Kidney (tissue), 14 donors: ENCODE measurements around the gene CDK13. TPM values are rescaled to one million over a fixed set of nuclear protein-coding genes. Genes with fewer than 3 reads are reported as not detected.
"Not testable (repeated sequence)": the region's sequence is repeated elsewhere in the genome, so short reads cannot be mapped to it uniquely, and the experiment has no call there.

ENCODE experiments used
- DNase-seq, 5 donors: peaks; one replicate each; pipeline ENCODE4 v3.0.0-alpha.2; 2013 to 2020
- FAIRE-seq: peaks from 2 replicates; lab custom pipeline; 2012; peaks lifted over from hg19 to GRCh38; lab: Jason Lieb, UNC
- H3K27ac ChIP-seq, 2 donors: one replicate each; pipeline ENCODE4 v1.7.0; 2013; ENCODE audit warnings: low read depth in 2 of 2, low read length in 2 of 2, inconsistent platforms in 1 of 2
- H3K27me3 ChIP-seq: one replicate; pipeline ENCODE4 v1.7.1; 2013; ENCODE audit warnings: low read length, inconsistent platforms; ENCODE audit not compliant: control insufficient read depth, insufficient read depth
- H3K36me3 ChIP-seq, 3 donors: one replicate each; pipeline versions ENCODE4 v1.7.0 to v1.7.1; 2013; ENCODE audit warnings: low read length in 3 of 3, control low read depth in 1 of 3, inconsistent platforms in 1 of 3; ENCODE audit not compliant: insufficient read depth in 3 of 3, control insufficient read depth in 2 of 3
- H3K4me1 ChIP-seq, 3 donors: one replicate each; pipeline versions ENCODE4 v1.7.0 to v1.7.1; 2013; ENCODE audit warnings: low read length in 3 of 3, inconsistent platforms in 1 of 3, low read depth in 1 of 3; ENCODE audit not compliant: control insufficient read depth in 2 of 3, insufficient read depth in 2 of 3
- H3K4me3 ChIP-seq, 3 donors: one replicate each; pipeline versions ENCODE4 v1.7.0 to v1.8.1; 2013; ENCODE audit warnings: low read length in 3 of 3, control low read depth in 1 of 3, inconsistent platforms in 1 of 3
- H3K9ac ChIP-seq, 3 donors: one replicate each; pipeline versions ENCODE4 v1.7.0 to v1.7.1; 2013; ENCODE audit warnings: low read length in 3 of 3, control low read depth in 1 of 3, inconsistent platforms in 1 of 3
- H3K9me3 ChIP-seq, 3 donors: one replicate each; pipeline versions ENCODE4 v1.7.0 to v1.7.1; 2013; ENCODE audit warnings: low read length in 3 of 3, control low read depth in 1 of 3, inconsistent platforms in 1 of 3; ENCODE audit not compliant: control insufficient read depth in 2 of 3, insufficient read depth in 1 of 3
- CTCF ChIP-seq: IDR thresholded peaks from 3 replicates; pipeline ENCODE4 v1.5.1; 2012; ENCODE audit warnings: mild to moderate bottlenecking, moderate library complexity, borderline replicate concordance; ENCODE audit not compliant: insufficient read depth; ENCODE audit errors: extremely low read depth
- intact Hi-C: fragments of 100-400 bp; cut with DNase I; formaldehyde crosslinking; loops from one replicate; pipeline ENCODE4 v1.11.1; 2022
- polyA plus RNA-seq: library from polyadenylated mRNA; stranded (reverse); fragments of 350-450 nt; fragmentation: Illumina TruSeq; extraction: RNeasy Lipid Tissue Mini Kit (QIAGEN cat#74804); gene quantifications from one replicate; pipeline ENCODE4 v1.2.3, GENCODE V29; 2014; ENCODE audit warnings: low read depth, low replicate concordance; ENCODE audit not compliant: insufficient read depth
- total RNA-seq: library from RNA; stranded (reverse); fragmentation: NEBNext Ultra II Directional; extraction: Animal tissue kit (Norgen Biotek cat#: 25700); gene quantifications from one replicate; pipeline ENCODE4 v1.2.1, GENCODE V29; 2021
- donor health status: control.
- donor health status: control.
- donor health status: control.
- donor health status: control.
- donor health status: control.
- donor health status: DM: yes; HTN: yes; CAD: no.
- donor health status: Normal renal cell carcinoma (clear cell type).

The CDK13 gene
- total and polyA plus RNA-seq, 2 donors from 2014 or later = 15.5 to 50.9 TPM

GRCh38 chr7:40120020-40120419 is 170.0 kb downstream of the CDK13 start:
- no peak for TF ChIP-seq CTCF
- no peak overlapping the region for H3K27ac ChIP-seq
- DNase-seq = no peak
- no peaks in the 10 kb centered on the region for H3K27me3 ChIP-seq
- H3K4me3 ChIP-seq = no peak overlapping the region
- no peak overlapping the region for H3K9ac ChIP-seq
- FAIRE-seq = no peak
- H3K36me3 ChIP-seq = no peaks in the 10 kb centered on the region
- intact Hi-C loops = no loop called here
- no peaks in the 10 kb centered on the region for H3K4me1 ChIP-seq
- H3K9me3 ChIP-seq = no peaks in the 10 kb centered on the region

- FAIRE-seq, H3K27ac ChIP-seq, H3K36me3 ChIP-seq, H3K9me3 ChIP-seq, intact Hi-C loops, H3K4me3 ChIP-seq, DNase-seq, H3K27me3 ChIP-seq, H3K4me1 ChIP-seq, H3K9ac ChIP-seq: not testable (repeated sequence)
Measured at GRCh38 chr7:40122100-40122939, 172.3 kb downstream of the CDK13 start.

GRCh38 chr7:40122940-40123254 is 172.8 kb downstream of the CDK13 start:
- Histone ChIP-seq H3K4me1 (no peaks in the 10 kb centered on the region), H3K27ac (no peak overlapping the region), H3K9me3 (no peaks in the 10 kb centered on the region), H3K9ac (no peak overlapping the region), H3K27me3 (no peaks in the 10 kb centered on the region), H3K4me3 (no peak overlapping the region), H3K36me3 (no peaks in the 10 kb centered on the region)
- TF ChIP-seq CTCF = no peak
- no peak for DNase-seq
- no peak for FAIRE-seq
- intact Hi-C loops = no loop called here

- Histone ChIP-seq H3K4me1 (peaks cover 0 to 4% (median 0%) of the 10 kb centered on the region in 3 donors), H3K27ac (peak overlapping the region; percentile 92 to 99), H3K36me3 (no peaks in the 10 kb centered on the region), H3K9ac (peak overlapping the region; percentile 75 to 96 (median 87)), H3K4me3 (peak overlapping the region; percentile 89 to 98 (median 91)), H3K27me3 (no peaks in the 10 kb centered on the region), H3K9me3 (no peaks in the 10 kb centered on the region)
- TF ChIP-seq CTCF = no peak
- FAIRE-seq = no peak
- DNase-seq = peak in 2 of 5 donors; percentile 30 to 52
- intact Hi-C loops = no loop called here
Measured at GRCh38 chr7:40133561-40134427, 183.7 kb downstream of the CDK13 start.
